ENCODE data around the gene TRIM34. TPM values are rescaled to one million over a fixed set of nuclear protein-coding genes. Genes with fewer than 3 reads are reported as not detected.
A peak's percentile ranks its signal among the peaks of the same experiment; 100 is the strongest.

The TRIM34 gene
- total and polyA plus RNA-seq, 7 donors = 3.5 to 10.2 (median 7.4) TPM

GRCh38 chr11:5618807-5619206, 6.0 kb upstream of the TRIM34 start:
- intact Hi-C loops (cut with DNase I) = no loop called here
- Histone ChIP-seq H3K27ac (no peak overlapping the region), H3K36me3 (no peaks in the 10 kb centered on the region), H3K4me1 (peaks cover 0 to 19% (median 15%) of the 10 kb centered on the region in 4 donors), H3K9me3 (no peaks in the 10 kb centered on the region), H3K27me3 (no peaks in the 10 kb centered on the region), H3K4me3 (no peak overlapping the region)
- 74 to 87% methylated on average over 3 of the region's 3 CpGs for WGBS, 2 donors
- TF ChIP-seq EP300 (IDR thresholded peaks at IDR 0.05) (no peak), POLR2A (IDR thresholded peaks at IDR 0.05) (no peak), POLR2AphosphoS5 (IDR thresholded peaks at IDR 0.05) (no peak), CTCF (IDR thresholded peaks at IDR 0.05) (no peak)
- no peak for DNase-seq

GRCh38 chr11:5620651-5621521, 3.9 kb upstream of the TRIM34 start:
- no peaks in the 10 kb centered on the region for H3K36me3 ChIP-seq
- intact Hi-C loops (cut with DNase I) = loop anchor here (1.0 kb wide), 1 partner anchor 21 kb away; no protein-coding TSS in a partner anchor
- H3K9me3 ChIP-seq = no peaks in the 10 kb centered on the region
- H3K27ac ChIP-seq = peak overlapping the region; percentile 33 to 73 (median 68)
- H3K27me3 ChIP-seq = no peaks in the 10 kb centered on the region
- H3K4me1 ChIP-seq = peaks cover 0 to 32% (median 26%) of the 10 kb centered on the region in 4 donors
- H3K4me3 ChIP-seq = no peak overlapping the region
- TF ChIP-seq POLR2A (IDR thresholded peaks at IDR 0.05) (no peak), EP300 (IDR thresholded peaks at IDR 0.05) (peak in 1 of 4 donors; percentile 27), CTCF (IDR thresholded peaks at IDR 0.05) (no peak), POLR2AphosphoS5 (IDR thresholded peaks at IDR 0.05) (peak in 3 of 4 donors; percentile 62 to 70 (median 65))
- DNase-seq = no peak
- 27 to 49% methylated on average over 3 of the region's 3 CpGs for WGBS, 2 donors

GRCh38 chr11:5621580-5621979, 3.2 kb upstream of the TRIM34 start:
- Histone ChIP-seq H3K27me3 (no peaks in the 10 kb centered on the region), H3K36me3 (no peaks in the 10 kb centered on the region), H3K4me3 (no peak overlapping the region), H3K27ac (peak overlapping the region; percentile 33 to 73 (median 68)), H3K9me3 (no peaks in the 10 kb centered on the region), H3K4me1 (peaks cover 0 to 33% (median 27%) of the 10 kb centered on the region in 4 donors)
- intact Hi-C loops (cut with DNase I) = loop anchor here (1.0 kb wide), 1 partner anchor 21 kb away; no protein-coding TSS in a partner anchor
- no peak for TF ChIP-seq EP300 (IDR thresholded peaks at IDR 0.05)
- TF ChIP-seq POLR2A (IDR thresholded peaks at IDR 0.05) = no peak
- no peak for TF ChIP-seq CTCF (IDR thresholded peaks at IDR 0.05)
- TF ChIP-seq POLR2AphosphoS5 (IDR thresholded peaks at IDR 0.05) = no peak
- DNase-seq = no peak

- Histone ChIP-seq H3K9me3 (no peaks in the 10 kb centered on the region), H3K27me3 (no peaks in the 10 kb centered on the region), H3K4me3 (no peak overlapping the region), H3K36me3 (no peaks in the 10 kb centered on the region), H3K27ac (no peak overlapping the region), H3K4me1 (peaks cover 0 to 33% (median 27%) of the 10 kb centered on the region in 4 donors)
- intact Hi-C loops (cut with DNase I) = no loop called here
- DNase-seq = no peak
- TF ChIP-seq POLR2AphosphoS5 (IDR thresholded peaks at IDR 0.05) (no peak), CTCF (IDR thresholded peaks at IDR 0.05) (no peak), EP300 (IDR thresholded peaks at IDR 0.05) (no peak)
- 84 to 89% methylated on average over 3 of the region's 3 CpGs for WGBS, 2 donors
Observed at GRCh38 chr11:5622802-5623201, 2.0 kb upstream of the TRIM34 start.

Measured in sigmoid colon (tissue), 7 donors.